ENCODE data around the gene ACTRT2. TPM values are rescaled to one million over a fixed set of nuclear protein-coding genes. Genes with fewer than 3 reads are reported as not detected.

ACTRT2 gene
- total and polyA plus RNA-seq, 2 donors = not detected

- WGBS = 95% methylated on average over 2 of the region's 2 CpGs
- no peaks in the 10 kb centered on the region for H3K9me3 ChIP-seq (ENCODE audit: control insufficient read depth in 2 of 2, insufficient read depth in 1 of 2, low read length in 1 of 2)
Observed at GRCh38 chr1:2989185-2989584, 32.1 kb upstream of the ACTRT2 start.

GRCh38 chr1:2989976-2990375 lies 31.3 kb upstream of the ACTRT2 start:
- no peak overlapping the region for H3K27ac ChIP-seq (ENCODE audit: low read depth in 1 of 2, low read length in 1 of 2)
- no peaks in the 10 kb centered on the region for H3K9me3 ChIP-seq (ENCODE audit: control insufficient read depth in 2 of 2, insufficient read depth in 1 of 2, low read length in 1 of 2)
- H3K36me3 ChIP-seq (ENCODE audit: control insufficient read depth in 2 of 2, insufficient read depth in 2 of 2, low read length in 1 of 2) = no peaks in the 10 kb centered on the region
- no peak for DNase-seq (ENCODE audit: low read depth in 6 of 9, low spot score in 9 of 9)
- H3K4me3 ChIP-seq (ENCODE audit: low read length in 2 of 2) = no peak overlapping the region
- H3K4me1 ChIP-seq (ENCODE audit: control insufficient read depth in 2 of 2, insufficient read depth in 2 of 2, low read length in 2 of 2) = no peaks in the 10 kb centered on the region
- no peaks in the 10 kb centered on the region for H3K27me3 ChIP-seq (ENCODE audit: control insufficient read depth in 2 of 2, insufficient read depth in 1 of 2, low read length in 1 of 2)
- 94% methylated on average over 7 of the region's 7 CpGs for WGBS

More at GRCh38 chr1:2989185-2989584, 32.1 kb upstream of the ACTRT2 start:
- Histone ChIP-seq H3K4me3 (ENCODE audit: low read length in 2 of 2) (no peak overlapping the region), H3K27me3 (ENCODE audit: control insufficient read depth in 2 of 2, insufficient read depth in 1 of 2, low read length in 1 of 2) (no peaks in the 10 kb centered on the region), H3K36me3 (ENCODE audit: control insufficient read depth in 2 of 2, insufficient read depth in 2 of 2, low read length in 1 of 2) (no peaks in the 10 kb centered on the region), H3K27ac (ENCODE audit: low read depth in 1 of 2, low read length in 1 of 2) (no peak overlapping the region), H3K4me1 (ENCODE audit: control insufficient read depth in 2 of 2, insufficient read depth in 2 of 2, low read length in 2 of 2) (no peaks in the 10 kb centered on the region)
- no peak for DNase-seq (ENCODE audit: low read depth in 6 of 9, low spot score in 9 of 9)

DNA sequence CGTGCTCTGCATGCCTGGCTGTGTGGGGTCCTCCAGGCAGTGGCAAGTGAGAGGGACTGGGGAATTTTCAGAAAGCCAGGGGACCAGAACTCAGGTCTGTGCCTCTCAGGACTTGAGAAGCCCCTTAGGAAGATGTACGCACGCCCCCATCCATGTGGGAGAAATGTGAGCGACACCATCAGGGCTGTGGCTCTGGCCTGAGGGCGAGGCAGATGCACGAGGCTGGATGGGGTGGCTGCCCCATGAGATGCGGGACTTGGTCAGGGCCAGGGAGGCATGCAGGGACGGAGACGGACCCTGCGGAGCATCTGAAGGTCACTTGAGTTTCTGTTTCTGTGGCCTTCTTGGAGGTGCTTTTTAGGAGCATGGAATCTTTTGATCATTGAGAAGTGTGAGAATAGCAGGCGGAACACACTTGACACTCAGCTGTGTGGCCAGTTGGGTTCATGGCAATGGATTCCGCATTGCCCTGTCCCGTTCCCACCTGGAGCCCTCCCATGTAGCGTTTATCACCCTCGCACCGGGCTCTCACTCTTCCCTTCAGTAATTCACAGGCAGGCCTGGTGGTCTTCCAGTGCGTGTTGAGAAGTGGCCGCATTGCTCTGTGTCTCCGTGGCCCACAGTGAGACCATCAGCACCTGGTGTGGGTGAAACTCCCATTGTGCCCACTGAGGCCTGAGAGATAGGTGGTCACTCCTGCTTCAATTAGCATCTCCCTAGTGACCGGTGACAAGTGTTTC lies 30.7 kb upstream of the ACTRT2 start:
- Histone ChIP-seq H3K36me3 (ENCODE audit: control insufficient read depth in 2 of 2, insufficient read depth in 2 of 2, low read length in 1 of 2) (no peaks in the 10 kb centered on the region), H3K4me1 (ENCODE audit: control insufficient read depth in 2 of 2, insufficient read depth in 2 of 2, low read length in 2 of 2) (no peaks in the 10 kb centered on the region), H3K4me3 (ENCODE audit: low read length in 2 of 2) (no peak overlapping the region), H3K27ac (ENCODE audit: low read depth in 1 of 2, low read length in 1 of 2) (no peak overlapping the region), H3K9me3 (ENCODE audit: control insufficient read depth in 2 of 2, insufficient read depth in 1 of 2, low read length in 1 of 2) (no peaks in the 10 kb centered on the region), H3K27me3 (ENCODE audit: control insufficient read depth in 2 of 2, insufficient read depth in 1 of 2, low read length in 1 of 2) (no peaks in the 10 kb centered on the region)
- DNase-seq (ENCODE audit: low read depth in 6 of 9, low spot score in 9 of 9) = no peak
- WGBS = 96% methylated on average over 20 of the region's 20 CpGs

- DNase-seq (ENCODE audit: low read depth in 6 of 9, low spot score in 9 of 9) = no peak
- Histone ChIP-seq H3K36me3 (ENCODE audit: control insufficient read depth in 2 of 2, insufficient read depth in 2 of 2, low read length in 1 of 2) (no peaks in the 10 kb centered on the region), H3K27me3 (ENCODE audit: control insufficient read depth in 2 of 2, insufficient read depth in 1 of 2, low read length in 1 of 2) (no peaks in the 10 kb centered on the region), H3K27ac (ENCODE audit: low read depth in 1 of 2, low read length in 1 of 2) (no peak overlapping the region), H3K4me3 (ENCODE audit: low read length in 2 of 2) (no peak overlapping the region), H3K4me1 (ENCODE audit: control insufficient read depth in 2 of 2, insufficient read depth in 2 of 2, low read length in 2 of 2) (no peaks in the 10 kb centered on the region), H3K9me3 (ENCODE audit: control insufficient read depth in 2 of 2, insufficient read depth in 1 of 2, low read length in 1 of 2) (no peaks in the 10 kb centered on the region)
- WGBS = 87% methylated on average over 18 of the region's 18 CpGs
Observed at GRCh38 chr1:2991753-2992495, 29.3 kb upstream of the ACTRT2 start.

DNA sequence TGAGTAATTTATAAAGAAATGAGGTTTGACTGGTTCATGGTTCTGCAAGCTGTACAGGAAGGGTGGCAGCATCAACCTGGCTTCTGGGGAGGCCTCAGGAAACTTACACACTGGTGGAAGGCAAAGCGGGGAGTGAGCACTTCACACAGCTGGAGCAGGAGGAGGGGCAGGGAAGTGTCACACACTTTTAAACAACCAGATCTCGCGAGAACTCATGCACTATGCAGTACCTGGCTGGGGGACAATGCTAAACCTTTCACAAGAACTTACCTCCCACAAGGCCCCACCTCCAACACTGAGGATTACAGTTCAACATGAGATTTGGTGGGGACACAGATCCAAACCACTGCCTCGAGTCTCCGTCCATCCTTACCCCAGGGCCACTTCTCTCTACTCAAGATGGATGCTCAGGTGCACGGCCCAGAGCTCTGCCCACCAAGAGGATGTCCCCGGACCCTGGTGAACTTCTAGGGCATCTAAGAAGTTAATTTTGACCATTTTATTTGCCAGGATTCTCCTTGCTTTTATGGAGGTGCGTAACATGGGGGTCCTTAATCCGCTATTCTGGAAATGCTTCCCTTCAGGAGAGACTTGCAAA lies 22.7 kb upstream of the ACTRT2 start:
- DNase-seq (ENCODE audit: low read depth in 6 of 9, low spot score in 9 of 9) = no peak
- no peaks in the 10 kb centered on the region for H3K27me3 ChIP-seq (ENCODE audit: control insufficient read depth in 2 of 2, insufficient read depth in 1 of 2, low read length in 1 of 2)

DNA sequence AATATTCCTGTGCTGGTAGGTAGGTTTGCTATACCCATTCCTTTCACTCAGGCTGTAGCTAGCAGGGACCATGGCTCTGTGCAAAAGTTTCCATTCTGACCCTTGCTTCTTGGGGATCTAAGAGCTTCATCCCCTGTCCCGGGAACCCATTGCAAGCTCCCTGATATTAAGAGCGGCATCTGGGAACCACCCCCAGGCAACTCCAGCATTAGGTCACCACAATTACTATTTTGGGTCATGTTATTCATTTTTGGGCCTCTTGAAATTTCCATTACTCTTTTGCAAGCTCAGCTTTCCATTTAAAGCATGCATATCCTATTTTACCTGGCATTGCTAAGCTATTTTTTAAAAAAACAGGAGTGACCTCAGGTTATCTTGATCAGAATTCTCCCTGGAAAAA lies 22.1 kb upstream of the ACTRT2 start:
- 95% methylated on average over 2 of the region's 2 CpGs for WGBS
- DNase-seq (ENCODE audit: low read depth in 6 of 9, low spot score in 9 of 9) = no peak
- Histone ChIP-seq H3K27ac (ENCODE audit: low read depth in 1 of 2, low read length in 1 of 2) (no peak overlapping the region), H3K27me3 (ENCODE audit: control insufficient read depth in 2 of 2, insufficient read depth in 1 of 2, low read length in 1 of 2) (no peaks in the 10 kb centered on the region), H3K9me3 (ENCODE audit: control insufficient read depth in 2 of 2, insufficient read depth in 1 of 2, low read length in 1 of 2) (no peaks in the 10 kb centered on the region), H3K36me3 (ENCODE audit: control insufficient read depth in 2 of 2, insufficient read depth in 2 of 2, low read length in 1 of 2) (no peaks in the 10 kb centered on the region), H3K4me1 (ENCODE audit: control insufficient read depth in 2 of 2, insufficient read depth in 2 of 2, low read length in 2 of 2) (no peaks in the 10 kb centered on the region), H3K4me3 (ENCODE audit: low read length in 2 of 2) (no peak overlapping the region)

More for the DNA sequence above, 22.7 kb upstream of the ACTRT2 start:
- Histone ChIP-seq H3K9me3 (ENCODE audit: control insufficient read depth in 2 of 2, insufficient read depth in 1 of 2, low read length in 1 of 2) (no peaks in the 10 kb centered on the region), H3K4me1 (ENCODE audit: control insufficient read depth in 2 of 2, insufficient read depth in 2 of 2, low read length in 2 of 2) (no peaks in the 10 kb centered on the region), H3K4me3 (ENCODE audit: low read length in 2 of 2) (no peak overlapping the region), H3K27ac (ENCODE audit: low read depth in 1 of 2, low read length in 1 of 2) (no peak overlapping the region), H3K36me3 (ENCODE audit: control insufficient read depth in 2 of 2, insufficient read depth in 2 of 2, low read length in 1 of 2) (no peaks in the 10 kb centered on the region)
- 86% methylated on average over 9 of the region's 9 CpGs for WGBS

DNA sequence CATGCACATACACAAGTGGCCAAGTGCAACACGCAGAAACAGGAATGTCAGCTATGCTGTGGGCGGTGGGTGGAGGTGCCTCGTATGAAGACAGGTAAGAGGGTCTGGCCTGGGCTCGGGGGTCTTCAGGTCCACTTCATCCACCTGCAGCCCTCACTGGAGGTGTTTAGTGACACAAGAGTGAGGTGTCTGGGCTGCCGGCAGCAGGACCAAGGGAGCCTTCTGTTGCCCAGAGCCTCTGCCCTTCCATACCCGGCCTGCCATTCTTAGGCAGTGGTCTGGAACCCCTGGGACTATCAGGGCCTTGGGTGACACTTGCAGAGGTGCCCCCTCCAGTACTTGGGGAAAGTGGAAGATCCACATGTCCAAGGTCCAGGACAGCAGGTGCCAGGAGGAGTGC lies 21.7 kb upstream of the ACTRT2 start:
- H3K36me3 ChIP-seq (ENCODE audit: control insufficient read depth in 2 of 2, insufficient read depth in 2 of 2, low read length in 1 of 2) = no peaks in the 10 kb centered on the region
- no peak overlapping the region for H3K4me3 ChIP-seq (ENCODE audit: low read length in 2 of 2)
- DNase-seq (ENCODE audit: low read depth in 6 of 9, low spot score in 9 of 9) = no peak
- no peaks in the 10 kb centered on the region for H3K4me1 ChIP-seq (ENCODE audit: control insufficient read depth in 2 of 2, insufficient read depth in 2 of 2, low read length in 2 of 2)
- no peaks in the 10 kb centered on the region for H3K9me3 ChIP-seq (ENCODE audit: control insufficient read depth in 2 of 2, insufficient read depth in 1 of 2, low read length in 1 of 2)
- no peaks in the 10 kb centered on the region for H3K27me3 ChIP-seq (ENCODE audit: control insufficient read depth in 2 of 2, insufficient read depth in 1 of 2, low read length in 1 of 2)
- 91% methylated on average over 6 of the region's 6 CpGs for WGBS
- H3K27ac ChIP-seq (ENCODE audit: low read depth in 1 of 2, low read length in 1 of 2) = no peak overlapping the region

GRCh38 chr1:3000214-3000613 lies 21.1 kb upstream of the ACTRT2 start:
- Histone ChIP-seq H3K9me3 (ENCODE audit: control insufficient read depth in 2 of 2, insufficient read depth in 1 of 2, low read length in 1 of 2) (no peaks in the 10 kb centered on the region), H3K4me1 (ENCODE audit: control insufficient read depth in 2 of 2, insufficient read depth in 2 of 2, low read length in 2 of 2) (no peaks in the 10 kb centered on the region), H3K27me3 (ENCODE audit: control insufficient read depth in 2 of 2, insufficient read depth in 1 of 2, low read length in 1 of 2) (no peaks in the 10 kb centered on the region), H3K4me3 (ENCODE audit: low read length in 2 of 2) (no peak overlapping the region), H3K27ac (ENCODE audit: low read depth in 1 of 2, low read length in 1 of 2) (no peak overlapping the region), H3K36me3 (ENCODE audit: control insufficient read depth in 2 of 2, insufficient read depth in 2 of 2, low read length in 1 of 2) (no peaks in the 10 kb centered on the region)
- 96% methylated on average over 15 of the region's 15 CpGs for WGBS
- DNase-seq (ENCODE audit: low read depth in 6 of 9, low spot score in 9 of 9) = no peak
